Fibroblast of mammary gland (primary cell): ENCODE measurements around the gene KEL.

Experiments
- DNase-seq: peaks from one replicate; pipeline ENCODE4 v3.0.0-alpha.2; 2010; ENCODE audit warnings: low read depth
- H3K4me3 ChIP-seq: 2 replicates; pipeline ENCODE4 v1.5.1; 2011; ENCODE audit warnings: low read depth, mild to moderate bottlenecking, low read length, moderate library complexity; ENCODE audit not compliant: control insufficient read depth
- TF ChIP-seq, protein P1 (sequence below): conservative IDR thresholded peaks from 2 replicates; pipeline ENCODE4 v1.5.1; 2011; ENCODE audit warnings: low read depth, low read length, inconsistent platforms; ENCODE audit not compliant: control insufficient read depth, insufficient read depth

Gene KEL

GRCh38 chr7:142945001-142945400 lies 17.2 kb downstream of the KEL start:
- TF ChIP-seq, protein P1, sequence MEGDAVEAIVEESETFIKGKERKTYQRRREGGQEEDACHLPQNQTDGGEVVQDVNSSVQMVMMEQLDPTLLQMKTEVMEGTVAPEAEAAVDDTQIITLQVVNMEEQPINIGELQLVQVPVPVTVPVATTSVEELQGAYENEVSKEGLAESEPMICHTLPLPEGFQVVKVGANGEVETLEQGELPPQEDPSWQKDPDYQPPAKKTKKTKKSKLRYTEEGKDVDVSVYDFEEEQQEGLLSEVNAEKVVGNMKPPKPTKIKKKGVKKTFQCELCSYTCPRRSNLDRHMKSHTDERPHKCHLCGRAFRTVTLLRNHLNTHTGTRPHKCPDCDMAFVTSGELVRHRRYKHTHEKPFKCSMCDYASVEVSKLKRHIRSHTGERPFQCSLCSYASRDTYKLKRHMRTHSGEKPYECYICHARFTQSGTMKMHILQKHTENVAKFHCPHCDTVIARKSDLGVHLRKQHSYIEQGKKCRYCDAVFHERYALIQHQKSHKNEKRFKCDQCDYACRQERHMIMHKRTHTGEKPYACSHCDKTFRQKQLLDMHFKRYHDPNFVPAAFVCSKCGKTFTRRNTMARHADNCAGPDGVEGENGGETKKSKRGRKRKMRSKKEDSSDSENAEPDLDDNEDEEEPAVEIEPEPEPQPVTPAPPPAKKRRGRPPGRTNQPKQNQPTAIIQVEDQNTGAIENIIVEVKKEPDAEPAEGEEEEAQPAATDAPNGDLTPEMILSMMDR = no peak
- DNase-seq = no peak
- no peak overlapping the region for H3K4me3 ChIP-seq

DNA sequence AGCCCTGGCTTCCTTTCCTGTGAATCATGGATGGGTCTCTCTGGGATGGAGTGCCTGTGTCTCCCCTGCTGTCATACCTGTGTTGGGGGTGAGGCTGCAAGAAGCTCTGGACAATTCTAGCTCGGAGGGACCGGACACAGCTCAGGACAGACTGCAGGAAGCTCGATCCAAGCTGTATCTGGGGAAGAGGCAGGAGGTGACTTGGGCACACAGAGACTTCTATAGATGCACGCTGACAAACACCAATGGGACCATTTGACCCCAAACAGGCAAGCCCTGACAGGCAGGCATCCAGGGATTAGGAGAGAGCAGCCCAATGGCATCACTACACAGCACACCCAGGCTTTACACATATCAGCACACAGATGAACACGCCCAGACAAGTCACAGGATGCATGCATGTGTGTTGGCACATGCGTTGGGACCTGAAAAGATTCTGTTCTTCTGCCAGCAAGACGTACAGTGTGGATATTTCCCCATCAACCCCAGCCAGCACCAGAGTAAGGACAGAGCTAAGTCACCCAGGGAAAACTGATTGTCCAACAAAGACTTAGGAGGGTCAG lies 18.4 kb downstream of the KEL start:
- TF ChIP-seq, protein P1 = no peak
- H3K4me3 ChIP-seq = no peak overlapping the region
- no peak for DNase-seq

DNA sequence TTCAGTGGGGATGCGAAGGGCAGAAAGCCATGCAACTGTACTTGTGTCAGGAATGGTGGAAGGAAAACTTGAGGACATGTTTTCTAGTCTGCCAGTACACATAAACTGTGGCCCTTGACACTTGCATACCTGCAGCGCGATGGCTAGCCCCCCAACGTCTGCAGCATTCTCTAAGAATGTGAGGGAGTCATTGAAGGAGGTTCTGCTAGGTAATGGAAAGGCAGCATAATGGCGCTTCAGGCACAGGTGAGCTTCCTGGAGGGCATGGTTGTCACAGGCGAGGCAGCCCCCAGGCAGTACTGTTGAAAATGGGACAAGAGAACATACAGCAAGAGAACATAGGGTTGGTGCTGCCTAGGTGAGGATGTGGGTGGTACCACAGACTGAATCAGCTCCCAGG lies 19.4 kb downstream of the KEL start:
- TF ChIP-seq, protein P1 = no peak
- no peak overlapping the region for H3K4me3 ChIP-seq
- DNase-seq = no peak

DNA sequence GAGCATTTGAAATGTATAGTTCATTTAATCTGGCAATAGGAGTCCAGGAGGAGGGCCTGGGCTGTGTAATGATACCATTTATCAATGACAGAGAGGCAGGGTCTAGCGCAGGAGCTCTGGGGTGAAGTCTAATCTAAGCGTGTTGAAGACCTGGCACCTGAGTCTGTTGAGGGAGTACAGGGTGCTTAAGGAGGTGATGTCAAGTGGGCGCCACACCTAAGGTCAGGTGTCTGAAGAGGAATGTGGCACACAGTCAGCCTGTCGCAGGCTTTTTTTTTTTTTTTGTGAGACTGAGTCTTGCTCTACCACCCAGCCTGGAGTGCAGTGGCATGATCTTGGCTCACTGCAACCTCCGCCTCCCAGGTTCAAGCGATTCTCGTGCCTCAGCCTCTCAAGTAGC lies 20.6 kb downstream of the KEL start:
- DNase-seq = no peak
- TF ChIP-seq, protein P1 = no peak
- H3K4me3 ChIP-seq = no peak overlapping the region

DNA sequence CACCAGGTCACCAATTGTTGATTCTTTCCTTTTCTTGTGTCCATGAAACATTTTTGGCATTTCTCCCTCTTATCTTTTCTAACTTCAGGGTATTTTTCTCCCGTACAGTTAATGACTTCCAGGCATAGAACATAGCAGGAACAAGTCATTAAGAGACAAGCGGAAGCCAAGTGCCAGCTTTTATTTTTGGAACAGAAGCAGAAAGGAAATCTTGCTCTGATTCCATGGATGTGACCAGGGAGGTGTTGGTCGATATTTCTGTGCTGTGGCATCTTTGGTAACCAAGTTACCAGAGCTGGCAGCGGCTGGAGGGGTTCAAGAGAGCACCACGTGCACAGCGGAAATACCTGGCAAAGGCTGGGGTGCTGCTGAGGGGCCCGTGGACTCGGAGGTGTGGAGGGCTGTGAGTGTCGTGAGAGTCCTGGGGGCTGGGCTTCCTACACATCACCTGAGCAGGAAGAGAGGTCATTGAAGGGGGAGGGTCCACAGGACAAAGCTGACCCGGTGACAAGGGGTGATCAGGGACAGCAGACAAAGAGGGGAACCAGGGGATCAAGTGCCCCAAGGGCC lies 21.1 kb downstream of the KEL start:
- DNase-seq = no peak
- H3K4me3 ChIP-seq = no peak overlapping the region
- TF ChIP-seq, protein P1 = no peak

DNA sequence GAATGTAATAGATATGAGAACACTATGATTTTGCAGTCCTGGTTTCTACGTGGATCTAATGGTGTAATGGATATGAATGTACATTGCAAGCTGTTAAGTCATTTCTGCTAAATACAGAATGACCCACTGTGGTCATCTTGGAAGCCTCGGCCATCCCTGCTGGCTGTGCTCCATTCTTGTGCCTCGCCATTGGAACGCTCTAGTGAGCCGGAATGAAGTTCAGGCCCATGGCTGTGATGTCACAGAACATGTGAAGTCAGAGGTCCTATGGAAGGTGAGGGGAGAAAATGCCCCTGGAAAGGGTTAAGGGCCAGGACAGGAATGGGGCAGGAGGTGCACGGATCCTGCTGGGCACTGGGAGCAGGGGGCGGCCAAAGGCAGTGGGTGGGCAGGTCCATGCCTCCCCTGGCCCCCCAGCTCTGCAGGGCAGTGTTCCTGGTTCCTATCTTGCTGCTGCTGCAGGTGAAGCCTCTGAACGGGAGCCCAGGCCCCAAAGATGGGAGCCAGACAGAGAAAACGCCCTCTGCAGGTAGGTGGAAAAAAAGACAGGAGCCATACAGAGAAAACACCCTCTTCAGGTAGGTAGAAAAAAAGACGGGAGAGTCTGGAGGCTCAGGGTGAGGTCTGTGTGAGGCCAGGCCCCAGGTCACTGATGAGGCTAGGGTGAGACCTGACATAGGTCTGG lies 22.8 kb downstream of the KEL start, which contains the start of gene LLCFC1:
Gene LLCFC1 (plus strand): TSS at position 259 of the 685 bp plus-strand sequence. CDS start 138 bp downstream, at position 397.
- TF ChIP-seq, protein P1 = no peak
- no peak for DNase-seq
- H3K4me3 ChIP-seq = no peak within 1 kb of the TSS
